Ramos (cell line): ENCODE measurements around the gene ZNF487.
"Not testable (repeated sequence)": the region's sequence is repeated elsewhere in the genome, so short reads cannot be mapped to it uniquely, and the experiment has no call there.

ENCODE experiments used
- in situ Hi-C: fragments of 300-500 bp; cut with MboI; formaldehyde crosslinking; loops from one replicate; pipeline ENCODE4 v1.14.3; 2022; ENCODE audit warnings: low sequenced_read_pairs; ENCODE audit not compliant: unreplicated experiment

ZNF487 gene

DNA sequence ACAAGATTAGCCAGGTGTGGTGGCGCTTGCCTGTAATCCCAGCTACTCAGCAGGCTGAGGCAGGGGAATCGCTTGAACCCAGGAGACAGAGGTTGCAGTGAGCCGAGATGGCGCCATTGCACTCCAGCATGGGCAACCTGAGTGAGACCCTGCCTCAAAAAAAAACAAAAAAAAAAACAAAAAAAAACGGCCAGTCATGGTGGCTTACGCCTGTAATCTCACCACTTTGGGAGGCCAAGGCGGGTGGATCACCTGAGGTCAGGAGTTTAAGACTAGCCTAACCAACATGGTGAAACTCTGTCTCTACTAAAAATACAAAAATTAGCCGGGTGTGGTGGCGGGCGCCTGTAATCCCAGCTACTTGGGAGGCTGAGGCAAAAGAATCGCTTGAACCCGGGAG is 10.4 kb upstream of the ZNF487 start:
- in situ Hi-C loops, result not testable (repeated sequence)

DNA sequence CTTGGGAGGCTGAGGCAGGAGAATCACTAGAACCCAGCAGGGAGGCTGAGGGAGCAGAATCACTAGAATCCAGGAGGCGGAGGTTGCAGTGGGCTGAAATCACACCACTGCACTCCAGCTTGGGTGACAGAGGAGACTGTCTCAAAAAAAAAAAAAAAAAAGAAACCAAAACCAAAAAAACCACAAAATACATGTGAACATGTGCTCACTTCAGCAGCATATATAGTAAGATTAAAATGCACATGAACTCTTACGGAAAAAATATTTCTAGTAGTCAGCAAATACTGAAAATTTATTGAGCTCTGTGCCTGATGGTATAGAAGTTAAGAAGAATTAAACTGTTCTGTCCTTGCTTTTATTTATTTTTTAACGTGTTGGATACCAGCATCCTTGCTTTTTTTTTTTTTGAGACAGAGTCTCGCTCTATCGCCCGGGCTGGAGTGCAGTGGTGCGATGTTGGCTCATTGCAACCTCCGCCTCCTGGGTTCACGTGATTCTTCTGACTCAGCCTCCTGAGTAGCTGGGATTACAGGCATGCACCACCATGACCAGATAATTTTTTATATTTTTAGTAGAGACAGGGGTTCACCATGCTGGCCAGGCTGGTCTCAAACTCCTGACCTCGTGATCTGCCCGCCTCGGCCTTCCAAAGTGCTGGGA is 9.6 kb upstream of the ZNF487 start:
- in situ Hi-C loops, result no loop called here

DNA sequence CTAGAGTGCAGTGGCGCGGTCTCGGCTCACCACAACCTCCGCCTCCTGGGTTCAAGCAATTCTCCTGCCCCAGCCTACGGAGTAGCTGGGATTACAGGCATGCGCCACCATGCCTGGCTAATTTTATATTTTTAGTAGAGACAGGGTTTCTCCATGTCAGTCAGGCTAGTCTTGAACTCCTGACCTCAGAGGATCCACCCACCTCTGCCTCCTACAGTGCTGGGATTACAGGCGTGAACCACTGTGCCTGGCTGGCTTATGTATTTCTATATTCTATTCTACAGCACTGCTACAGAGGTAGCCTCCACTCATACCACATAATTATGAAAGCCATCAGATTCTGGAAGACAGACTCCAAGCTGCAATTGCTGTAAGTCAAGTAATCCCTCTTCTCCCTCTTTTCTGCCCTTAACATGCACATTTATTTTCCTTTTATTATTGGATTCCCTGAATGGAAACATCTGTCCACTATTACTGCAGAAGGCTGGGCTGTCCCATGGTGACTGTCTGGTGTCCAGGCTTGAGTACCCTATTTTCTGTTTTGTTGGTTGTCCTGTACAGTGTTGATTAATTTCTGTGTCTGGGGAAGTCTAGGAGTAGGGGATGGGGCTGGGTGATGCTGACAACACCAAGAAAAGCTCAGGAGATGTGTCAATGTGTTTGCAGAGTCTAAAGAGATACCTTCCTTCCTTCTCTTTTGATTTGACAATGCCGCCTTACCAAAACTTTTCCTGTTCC is 5.8 kb upstream of the ZNF487 start:
- in situ Hi-C loops, result no loop called here

DNA sequence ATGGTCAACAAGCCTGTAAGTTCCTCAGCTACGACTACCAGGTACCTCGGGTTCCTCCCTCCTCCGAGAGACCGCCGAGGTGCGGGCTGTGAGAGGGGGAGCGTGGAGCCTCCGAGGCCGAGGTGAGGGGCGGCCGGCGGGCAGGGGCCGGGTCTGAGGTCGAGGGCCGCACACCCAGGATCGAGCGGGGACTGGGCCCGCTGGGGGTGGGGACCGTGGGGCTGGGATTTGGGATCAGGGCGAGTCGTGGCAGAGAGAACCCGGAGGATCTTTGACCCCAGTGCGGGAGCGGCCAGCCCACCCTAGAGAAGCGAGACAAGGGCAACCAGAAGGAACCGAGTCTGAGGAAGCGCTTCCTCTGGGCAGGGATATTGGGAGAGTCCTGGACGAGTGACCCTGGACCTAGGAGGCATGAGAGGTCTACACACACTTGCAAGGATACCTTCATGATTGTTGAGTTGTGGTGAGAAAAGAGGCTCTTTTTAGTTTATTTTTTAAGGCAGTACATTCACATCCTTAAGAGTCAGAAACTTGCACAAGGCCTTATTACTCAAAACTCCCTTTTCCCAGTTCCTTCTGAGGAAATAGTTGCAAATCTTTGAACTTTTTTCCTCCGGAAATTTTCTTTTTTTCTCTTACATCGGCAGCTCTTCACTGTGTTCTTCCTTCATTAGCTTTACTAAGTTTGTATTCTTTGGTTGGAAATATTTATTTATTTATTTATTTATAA is 395 bp downstream of the ZNF487 start:
- in situ Hi-C loops, result no loop called here

DNA sequence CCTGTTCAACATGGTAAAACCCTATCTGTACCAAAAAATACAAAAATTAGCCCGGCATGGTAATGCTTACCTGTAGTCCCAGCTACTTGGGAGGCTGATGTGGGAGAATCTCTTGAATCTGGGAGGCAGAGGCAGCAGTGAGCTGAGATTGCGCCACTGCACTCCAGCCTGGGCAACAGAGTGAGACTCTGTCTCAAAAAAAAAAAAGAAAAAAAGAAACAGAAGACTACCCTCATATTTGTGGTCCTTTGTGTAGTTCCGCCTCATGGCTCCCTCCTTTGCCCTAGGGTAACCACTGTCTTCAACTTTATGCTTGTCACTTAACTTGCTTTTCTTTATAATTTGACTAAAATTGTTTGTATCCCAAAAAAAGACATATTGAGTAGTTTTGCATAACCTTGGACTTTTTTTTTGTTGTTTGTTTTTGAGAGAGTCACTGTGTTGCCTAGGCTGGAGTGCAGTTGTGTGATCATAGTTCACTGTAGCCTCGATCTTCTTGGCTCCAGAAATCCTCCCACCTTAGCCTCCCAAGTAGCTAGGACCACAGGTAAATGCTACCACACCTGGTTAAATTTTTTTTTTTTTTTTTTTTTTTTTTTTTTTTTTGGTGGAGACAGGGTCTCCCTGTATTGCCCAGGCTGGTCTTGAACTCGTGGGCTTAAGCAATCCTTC is 3.7 kb downstream of the ZNF487 start:
- in situ Hi-C loops, result no loop called here

DNA sequence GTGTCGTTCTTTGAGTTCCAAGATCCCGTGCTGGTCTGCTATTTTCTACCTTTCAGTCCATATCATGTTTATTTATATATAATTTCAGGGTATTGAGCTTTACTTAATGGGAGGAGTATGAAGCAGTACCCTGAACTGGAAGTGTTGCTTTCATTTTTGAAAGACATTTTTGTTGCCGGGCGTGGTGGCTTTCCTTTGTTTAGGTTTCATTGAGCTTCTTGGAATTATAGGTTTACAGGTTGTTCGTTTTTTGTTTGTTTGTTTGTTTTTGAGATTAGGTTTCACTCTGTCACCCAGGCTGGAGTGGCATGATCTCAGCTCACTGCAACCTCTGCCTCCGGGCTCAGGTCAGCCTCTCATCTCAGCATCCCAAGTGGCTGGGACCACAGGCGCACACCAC is 7.4 kb downstream of the ZNF487 start:
- in situ Hi-C loops, result no loop called here

DNA sequence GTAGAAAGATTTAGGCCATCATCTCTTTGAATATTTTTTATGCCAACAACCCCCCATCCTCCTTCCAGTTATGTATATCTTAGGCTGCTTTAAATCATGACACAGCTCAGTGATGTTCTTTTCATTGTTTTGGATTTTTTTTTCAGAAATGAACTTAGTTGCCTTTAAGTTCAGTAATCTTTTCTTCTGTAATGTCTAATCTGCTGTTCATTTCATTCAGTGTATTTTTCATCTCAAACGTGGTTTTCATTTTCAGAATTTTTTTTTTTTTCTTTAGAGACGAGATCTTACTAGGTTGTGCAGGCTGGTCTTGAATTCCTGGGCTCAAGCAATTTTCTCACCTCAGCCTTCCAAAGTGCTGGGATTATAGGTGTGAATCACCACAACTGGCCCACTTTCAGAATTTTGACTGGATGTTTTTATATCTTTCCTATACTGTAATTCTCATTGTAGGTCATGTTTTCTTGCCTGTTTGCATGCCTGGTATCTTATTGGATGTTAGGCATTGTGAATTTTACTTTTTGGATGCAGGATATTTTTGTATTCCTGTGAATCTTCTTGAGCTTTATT is 8.1 kb downstream of the ZNF487 start:
- in situ Hi-C loops, result no loop called here

DNA sequence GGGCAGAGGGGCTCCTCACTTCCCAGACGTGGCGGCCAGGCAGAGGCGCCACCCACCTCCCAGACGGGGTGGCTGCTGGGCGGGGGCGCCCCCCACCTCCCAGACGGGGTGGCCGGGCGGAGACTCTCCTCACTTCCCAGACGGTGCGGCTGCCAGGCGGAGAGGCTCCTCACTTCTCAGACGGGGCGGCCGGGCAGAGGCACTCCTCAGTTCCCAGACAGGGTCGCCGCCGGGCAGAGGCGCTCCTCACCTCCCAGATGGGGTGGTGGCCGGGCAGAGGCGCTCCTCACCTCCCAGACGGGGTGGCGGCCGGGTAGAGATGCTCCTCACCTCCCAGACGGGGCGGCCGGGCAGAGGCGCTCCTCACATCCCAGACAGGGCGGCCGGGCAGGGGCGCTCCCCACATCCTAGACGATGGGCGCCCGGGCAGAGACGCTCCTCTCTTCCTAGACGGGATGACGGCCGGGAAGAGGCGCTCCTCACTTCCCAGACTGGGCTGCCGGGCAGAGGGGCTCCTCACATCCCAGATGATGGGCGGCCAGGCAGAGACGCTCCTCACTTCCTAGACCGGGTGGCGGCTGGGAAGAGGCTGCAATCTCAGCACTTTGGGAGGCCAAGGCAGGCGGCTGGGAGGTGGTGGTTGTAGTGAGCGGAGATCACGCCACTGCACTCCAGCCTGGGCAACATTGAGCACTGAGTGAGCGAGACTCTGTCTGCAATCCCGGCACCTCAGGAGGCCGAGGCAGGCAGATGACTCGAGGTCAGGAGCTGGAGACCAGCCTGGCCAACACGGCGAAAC is 9.5 kb downstream of the ZNF487 start:
- in situ Hi-C loops, result not testable (repeated sequence)

DNA sequence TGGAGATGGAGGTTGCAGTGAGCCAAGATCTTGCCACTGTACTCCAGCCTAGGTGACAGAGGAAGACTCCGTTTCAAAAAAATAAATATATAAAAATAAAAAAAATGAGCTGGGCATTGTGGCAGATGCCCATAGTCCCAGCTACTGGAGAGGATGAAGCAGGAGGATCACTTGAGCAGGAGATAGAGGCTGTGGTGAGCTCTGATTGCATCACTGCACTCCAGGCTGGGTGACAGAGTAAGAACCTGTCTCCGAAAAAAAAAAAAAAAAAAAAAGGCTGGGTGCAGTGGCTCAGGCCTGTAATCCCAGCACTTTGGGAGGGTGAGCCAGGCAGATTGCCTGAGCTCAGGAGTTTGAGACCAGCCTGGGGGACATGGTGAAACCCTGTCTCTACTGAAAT is 11.8 kb downstream of the ZNF487 start:
- in situ Hi-C loops, result no loop called here

DNA sequence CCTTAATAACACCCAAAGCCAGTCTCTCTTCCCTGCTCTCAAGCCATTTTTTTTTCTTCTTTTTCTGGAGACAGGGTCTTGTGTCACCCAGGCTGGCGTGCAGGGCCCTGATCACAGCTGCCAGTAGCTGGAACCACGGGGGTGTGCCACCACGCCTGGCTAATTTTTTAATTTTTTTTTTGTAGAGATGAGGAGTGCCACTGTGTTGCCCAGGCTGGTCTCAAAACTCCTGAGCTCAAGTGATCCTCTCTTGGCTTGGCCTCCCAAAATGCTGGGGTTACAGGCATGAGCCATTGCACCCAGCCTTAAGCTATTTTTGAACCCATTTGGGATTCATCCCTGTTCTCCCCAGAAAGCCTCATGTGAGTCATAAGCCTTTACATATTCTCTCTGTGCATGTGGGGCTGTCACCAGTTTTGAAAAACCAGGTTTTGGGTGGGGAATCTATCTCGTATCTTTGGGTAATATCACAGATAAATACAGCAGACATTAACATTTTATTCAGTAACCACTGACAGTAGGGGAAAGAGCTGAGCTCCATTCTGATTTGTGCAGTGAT is 15.5 kb downstream of the ZNF487 start:
- in situ Hi-C loops, result no loop called here

DNA sequence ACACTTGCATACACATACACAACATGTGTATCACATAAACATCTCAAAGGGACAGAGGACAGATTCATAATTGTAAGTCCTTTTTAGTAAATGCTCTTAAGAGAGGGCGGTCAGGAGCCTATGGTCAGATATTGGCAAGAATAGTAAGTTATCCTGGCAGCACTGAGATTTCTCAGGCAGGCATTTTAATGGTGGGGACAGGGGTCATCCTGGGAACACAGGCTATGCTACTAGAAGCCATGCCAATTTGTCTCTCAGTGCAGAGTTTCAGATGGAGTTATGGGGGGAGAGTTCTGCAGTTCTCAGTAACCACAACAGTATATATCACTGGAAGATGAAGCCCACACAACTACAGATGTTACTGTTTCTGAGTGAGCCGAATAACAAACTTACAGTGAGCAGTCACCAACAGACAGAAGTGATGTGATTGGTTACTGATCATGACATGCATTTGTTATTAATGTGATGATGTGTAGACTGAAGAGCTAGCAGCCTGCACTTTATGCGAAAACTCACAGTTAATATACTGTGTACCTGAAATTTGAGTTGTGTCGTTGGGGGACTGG is 16.4 kb downstream of the ZNF487 start:
- in situ Hi-C loops, result no loop called here

DNA sequence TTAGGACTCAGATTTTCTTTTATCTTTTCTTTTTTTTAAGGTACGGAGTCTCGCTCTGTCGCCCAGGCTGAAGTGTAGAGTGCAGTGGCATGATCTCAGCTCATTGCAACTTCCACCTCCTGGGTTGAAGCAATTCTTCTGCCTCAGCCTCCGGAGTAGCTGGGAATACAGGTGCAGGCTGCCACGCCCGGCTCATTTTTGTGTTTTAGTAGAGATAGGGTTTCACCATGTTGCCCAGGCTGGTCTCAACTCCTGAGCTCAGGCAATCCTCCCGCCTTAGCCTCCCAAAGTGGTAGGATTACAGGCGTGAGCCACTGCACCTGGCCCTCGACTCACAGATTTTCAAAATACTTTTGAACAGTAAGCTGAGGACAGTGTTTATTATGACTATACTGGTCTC is 17.1 kb downstream of the ZNF487 start:
- in situ Hi-C loops, result not testable (repeated sequence)

DNA sequence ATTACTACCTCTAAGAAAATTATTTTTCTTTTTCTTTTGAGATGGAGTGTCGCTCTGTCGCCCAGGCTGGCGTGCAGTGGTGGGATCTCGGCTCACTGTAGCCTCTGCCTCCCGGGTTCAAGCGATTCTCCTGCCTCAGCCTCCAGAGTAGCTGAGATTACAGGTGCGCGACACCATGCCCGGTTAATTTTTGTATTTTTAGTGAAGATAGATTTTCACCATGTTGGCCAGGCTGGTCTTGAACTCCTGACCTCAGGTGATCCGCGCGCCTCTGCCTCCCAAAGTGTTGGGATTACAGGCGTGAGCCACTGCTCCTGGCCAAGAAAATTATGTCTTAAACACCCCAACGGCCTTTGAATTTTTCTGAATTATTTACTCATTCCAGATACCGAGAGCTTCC is 19.6 kb downstream of the ZNF487 start:
- in situ Hi-C loops, result not testable (repeated sequence)

DNA sequence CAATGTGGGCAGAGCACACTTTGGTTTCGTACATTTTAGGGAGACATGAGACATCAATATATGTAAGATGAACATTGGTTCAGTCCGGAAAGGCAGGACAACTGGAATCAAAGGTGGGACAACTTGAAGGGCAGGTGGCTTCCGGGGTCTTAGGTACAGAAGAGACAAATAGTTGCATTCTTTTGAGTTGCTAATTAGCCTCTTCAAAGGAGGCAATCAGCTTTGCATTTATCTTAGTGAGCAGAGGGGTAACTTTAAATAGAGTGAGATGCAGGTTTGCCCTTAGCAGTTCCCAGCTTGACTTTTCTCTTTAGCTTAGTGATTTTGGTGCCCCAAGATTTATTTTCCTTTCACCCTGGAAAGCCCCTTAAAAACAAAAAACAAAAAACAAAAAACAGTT is 21.3 kb downstream of the ZNF487 start:
- in situ Hi-C loops, result no loop called here

DNA sequence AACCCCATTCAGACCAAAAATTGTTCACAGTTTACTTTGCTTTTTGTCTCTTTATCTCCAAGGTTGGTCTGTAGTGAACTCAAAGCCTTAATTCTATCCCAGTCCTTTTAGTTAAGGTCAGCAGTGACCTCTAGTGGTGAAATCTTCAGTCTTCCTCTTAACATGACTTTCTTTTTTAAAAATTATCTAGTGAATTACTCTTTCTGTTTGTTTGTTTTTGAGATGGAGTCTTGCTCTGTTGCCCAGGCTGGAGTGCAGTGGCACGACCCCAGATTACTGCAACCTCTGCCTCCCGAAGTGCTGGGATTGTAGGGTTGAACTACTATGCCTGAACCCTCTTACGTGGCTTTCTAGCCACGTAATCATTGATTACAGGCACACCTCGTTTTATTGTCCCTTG is 25.0 kb downstream of the ZNF487 start:
- in situ Hi-C loops, result loop anchor here (5.0 to 10.0 kb wide), 2 partner anchors 170 to 247 kb away; no protein-coding TSS in a partner anchor

DNA sequence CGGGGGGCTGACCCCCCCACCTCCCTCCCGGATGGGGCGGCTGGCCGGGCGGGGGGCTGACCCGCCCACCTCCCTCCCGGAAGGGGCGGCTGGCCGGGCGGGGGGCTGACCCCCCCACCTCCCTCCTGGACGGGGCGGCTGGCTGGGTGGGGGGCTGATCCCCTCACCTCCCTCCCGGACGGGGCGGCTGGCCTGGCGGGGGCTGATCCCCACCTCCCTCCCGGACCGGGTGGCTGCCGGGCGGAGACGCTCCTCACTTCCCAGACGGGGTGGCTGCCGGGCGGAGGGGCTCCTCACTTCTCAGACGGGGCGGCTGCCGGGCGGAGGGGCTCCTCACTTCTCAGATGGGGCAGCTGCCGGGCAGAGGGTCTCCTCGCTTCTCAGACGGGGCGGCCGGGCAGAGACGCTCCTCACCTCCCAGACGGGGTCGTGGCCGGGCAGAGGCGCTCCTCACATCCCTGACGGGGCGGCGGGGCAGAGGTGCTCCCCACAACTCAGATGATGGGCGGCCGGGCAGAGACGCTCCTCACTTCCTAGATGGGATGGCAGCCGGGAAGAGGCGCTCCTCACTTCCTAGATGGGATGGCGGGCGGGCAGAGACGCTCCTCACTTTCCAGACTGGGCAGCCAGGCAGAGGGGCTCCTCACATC is 28.3 kb downstream of the ZNF487 start:
- in situ Hi-C loops, result loop anchor here (10.0 kb wide), 1 partner anchor 250 kb away; no protein-coding TSS in a partner anchor

DNA sequence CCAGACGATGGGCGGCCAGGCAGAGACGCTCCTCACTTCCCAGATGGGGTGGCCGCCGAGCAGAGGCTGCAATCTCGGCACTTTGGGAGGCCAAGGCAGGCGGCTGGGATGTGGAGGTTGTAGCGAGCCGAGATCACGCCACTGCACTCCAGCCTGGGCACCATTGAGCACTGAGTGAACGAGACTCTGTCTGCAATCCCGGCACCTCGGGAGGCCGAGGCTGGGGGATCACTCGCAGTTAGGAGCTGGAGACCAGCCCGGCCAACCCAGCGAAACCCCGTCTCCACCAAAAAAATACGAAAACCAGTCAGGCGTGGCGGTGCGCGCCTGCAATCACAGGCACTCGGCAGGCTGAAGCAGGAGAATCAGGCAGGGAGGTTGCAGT is 28.8 kb downstream of the ZNF487 start:
- in situ Hi-C loops, result loop anchor here (10.0 kb wide), 1 partner anchor 251 kb away; no protein-coding TSS in a partner anchor

DNA sequence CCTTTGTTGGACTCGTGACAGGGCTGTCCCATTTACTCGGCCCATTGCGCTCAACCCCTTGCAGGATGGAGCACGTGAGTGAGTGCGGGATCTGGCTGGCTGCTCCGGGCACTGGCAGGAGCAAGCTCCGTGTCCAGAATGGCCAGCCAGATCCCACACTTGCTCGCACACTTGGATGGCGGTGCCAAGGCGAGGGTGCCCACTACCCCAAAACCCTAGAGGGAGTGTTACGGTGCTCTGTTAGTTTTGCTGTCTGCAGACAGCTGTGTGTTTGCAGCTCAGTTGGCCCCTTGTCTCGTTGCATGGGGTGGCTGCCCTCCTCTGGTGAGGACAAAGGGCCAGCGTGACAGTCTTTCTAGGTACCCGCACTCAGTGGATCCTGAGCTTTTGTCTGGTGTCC is 34.2 kb downstream of the ZNF487 start:
- in situ Hi-C loops, result no loop called here
